DOHH2 (cell line): Measurements from ENCODE around the gene CAV1.

Experiments used
- EZH2phosphoT487 ChIP-seq: fragments of 200-600 bp; sonication (generic); IDR thresholded peaks from 2 replicates; pipeline ENCODE4 v1.6.1; 2017; ENCODE audit warnings: borderline replicate concordance, mild to moderate bottlenecking, antibody characterized with exemption, low read length, moderate library complexity, mixed read lengths
- TF ChIP-seq, protein P1 (sequence below): fragments of 200-600 bp; sonication (generic); IDR thresholded peaks from one replicate; pipeline ENCODE4 v1.5.1; 2014; ENCODE audit warnings: antibody characterized with exemption, mild to moderate bottlenecking, low read depth, low read length; ENCODE audit not compliant: poor library complexity, severe bottlenecking

- TF ChIP-seq, protein P1, sequence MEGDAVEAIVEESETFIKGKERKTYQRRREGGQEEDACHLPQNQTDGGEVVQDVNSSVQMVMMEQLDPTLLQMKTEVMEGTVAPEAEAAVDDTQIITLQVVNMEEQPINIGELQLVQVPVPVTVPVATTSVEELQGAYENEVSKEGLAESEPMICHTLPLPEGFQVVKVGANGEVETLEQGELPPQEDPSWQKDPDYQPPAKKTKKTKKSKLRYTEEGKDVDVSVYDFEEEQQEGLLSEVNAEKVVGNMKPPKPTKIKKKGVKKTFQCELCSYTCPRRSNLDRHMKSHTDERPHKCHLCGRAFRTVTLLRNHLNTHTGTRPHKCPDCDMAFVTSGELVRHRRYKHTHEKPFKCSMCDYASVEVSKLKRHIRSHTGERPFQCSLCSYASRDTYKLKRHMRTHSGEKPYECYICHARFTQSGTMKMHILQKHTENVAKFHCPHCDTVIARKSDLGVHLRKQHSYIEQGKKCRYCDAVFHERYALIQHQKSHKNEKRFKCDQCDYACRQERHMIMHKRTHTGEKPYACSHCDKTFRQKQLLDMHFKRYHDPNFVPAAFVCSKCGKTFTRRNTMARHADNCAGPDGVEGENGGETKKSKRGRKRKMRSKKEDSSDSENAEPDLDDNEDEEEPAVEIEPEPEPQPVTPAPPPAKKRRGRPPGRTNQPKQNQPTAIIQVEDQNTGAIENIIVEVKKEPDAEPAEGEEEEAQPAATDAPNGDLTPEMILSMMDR = no peak
- TF ChIP-seq EZH2phosphoT487 = no peak
Observed at GRCh38 chr7:116565981-116566380, 41.1 kb downstream of the CAV1 start.
